ENCODE data around the gene DPRX.
"Not testable (repeated sequence)": the region's sequence is repeated elsewhere in the genome, so short reads cannot be mapped to it uniquely, and the experiment has no call there.

DNA sequence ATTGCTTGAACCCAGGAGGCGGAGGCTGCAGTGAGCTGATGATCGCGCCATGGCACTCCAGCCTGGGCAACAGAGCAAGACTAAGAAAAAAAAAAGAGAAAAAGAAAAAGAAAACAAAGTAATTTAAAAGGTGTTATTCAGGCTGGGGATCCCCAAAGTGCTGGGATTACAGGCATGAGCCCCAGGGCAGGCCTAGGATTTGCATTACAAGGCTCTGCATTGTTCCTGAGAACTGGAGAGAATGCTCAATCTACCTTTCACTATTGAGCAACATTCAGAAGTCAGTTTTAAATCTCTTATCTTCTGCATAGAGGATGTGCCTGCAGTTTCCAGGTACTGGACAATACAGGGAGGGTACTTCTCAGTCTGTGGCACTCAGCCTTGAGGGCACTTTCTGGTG lies 37.0 kb downstream of the DPRX start:
- TF ChIP-seq, protein P1, sequence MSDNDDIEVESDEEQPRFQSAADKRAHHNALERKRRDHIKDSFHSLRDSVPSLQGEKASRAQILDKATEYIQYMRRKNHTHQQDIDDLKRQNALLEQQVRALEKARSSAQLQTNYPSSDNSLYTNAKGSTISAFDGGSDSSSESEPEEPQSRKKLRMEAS (CRISPR knock-in tag; IDR thresholded peaks at IDR 0.05), result not testable (repeated sequence)
- TF ChIP-seq, protein P2, sequence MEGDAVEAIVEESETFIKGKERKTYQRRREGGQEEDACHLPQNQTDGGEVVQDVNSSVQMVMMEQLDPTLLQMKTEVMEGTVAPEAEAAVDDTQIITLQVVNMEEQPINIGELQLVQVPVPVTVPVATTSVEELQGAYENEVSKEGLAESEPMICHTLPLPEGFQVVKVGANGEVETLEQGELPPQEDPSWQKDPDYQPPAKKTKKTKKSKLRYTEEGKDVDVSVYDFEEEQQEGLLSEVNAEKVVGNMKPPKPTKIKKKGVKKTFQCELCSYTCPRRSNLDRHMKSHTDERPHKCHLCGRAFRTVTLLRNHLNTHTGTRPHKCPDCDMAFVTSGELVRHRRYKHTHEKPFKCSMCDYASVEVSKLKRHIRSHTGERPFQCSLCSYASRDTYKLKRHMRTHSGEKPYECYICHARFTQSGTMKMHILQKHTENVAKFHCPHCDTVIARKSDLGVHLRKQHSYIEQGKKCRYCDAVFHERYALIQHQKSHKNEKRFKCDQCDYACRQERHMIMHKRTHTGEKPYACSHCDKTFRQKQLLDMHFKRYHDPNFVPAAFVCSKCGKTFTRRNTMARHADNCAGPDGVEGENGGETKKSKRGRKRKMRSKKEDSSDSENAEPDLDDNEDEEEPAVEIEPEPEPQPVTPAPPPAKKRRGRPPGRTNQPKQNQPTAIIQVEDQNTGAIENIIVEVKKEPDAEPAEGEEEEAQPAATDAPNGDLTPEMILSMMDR (IDR thresholded peaks at IDR 0.05), result not testable (repeated sequence)
- TF ChIP-seq, protein P3, sequence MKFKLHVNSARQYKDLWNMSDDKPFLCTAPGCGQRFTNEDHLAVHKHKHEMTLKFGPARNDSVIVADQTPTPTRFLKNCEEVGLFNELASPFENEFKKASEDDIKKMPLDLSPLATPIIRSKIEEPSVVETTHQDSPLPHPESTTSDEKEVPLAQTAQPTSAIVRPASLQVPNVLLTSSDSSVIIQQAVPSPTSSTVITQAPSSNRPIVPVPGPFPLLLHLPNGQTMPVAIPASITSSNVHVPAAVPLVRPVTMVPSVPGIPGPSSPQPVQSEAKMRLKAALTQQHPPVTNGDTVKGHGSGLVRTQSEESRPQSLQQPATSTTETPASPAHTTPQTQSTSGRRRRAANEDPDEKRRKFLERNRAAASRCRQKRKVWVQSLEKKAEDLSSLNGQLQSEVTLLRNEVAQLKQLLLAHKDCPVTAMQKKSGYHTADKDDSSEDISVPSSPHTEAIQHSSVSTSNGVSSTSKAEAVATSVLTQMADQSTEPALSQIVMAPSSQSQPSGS (CRISPR knock-in tag; IDR thresholded peaks at IDR 0.05; ENCODE audit: borderline replicate concordance, low read depth), result not testable (repeated sequence)

Data from WTC11 (cell line).